Lower leg skin (tissue), 3 donors: ENCODE results near the gene TBC1D8.
"Not testable (repeated sequence)": the region's sequence is repeated elsewhere in the genome, so short reads cannot be mapped to it uniquely, and the experiment has no call there.

Source experiments
- POLR2A ChIP-seq, 2 donors: fragments of 450-650 bp; IDR thresholded peaks; one replicate each; pipeline ENCODE4 v1.6.1; 2016 to 2017; ENCODE audit warnings: antibody characterized with exemption in 2 of 2, mild to moderate bottlenecking in 1 of 2, moderate library complexity in 1 of 2
- TF ChIP-seq, protein P1 (sequence below), 3 donors: fragments of 450-650 bp; IDR thresholded peaks; one replicate each; pipeline ENCODE4 v1.5.1; 2016; ENCODE audit warnings: antibody characterized with exemption in 3 of 3, mild to moderate bottlenecking in 3 of 3, moderate library complexity in 2 of 3

DNA sequence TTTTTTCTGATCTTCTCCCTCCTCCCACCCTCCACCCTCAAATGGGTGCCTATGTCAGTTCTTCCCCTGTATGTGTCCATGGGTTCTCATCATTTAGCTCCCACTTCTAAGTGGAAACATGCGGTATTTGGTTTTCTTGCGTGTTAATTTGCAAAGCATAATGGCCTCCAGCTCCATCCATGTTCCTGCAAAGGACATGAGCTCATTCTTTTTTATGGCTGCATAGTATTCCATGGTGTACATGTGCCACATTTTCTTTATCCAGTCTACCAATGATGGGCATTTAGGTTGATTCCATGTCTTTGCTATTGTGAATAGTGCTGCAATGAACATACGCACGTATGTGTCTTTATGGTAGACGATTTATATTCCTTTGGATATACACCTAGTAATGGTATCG, 100.3 kb downstream of the TBC1D8 start:
- not testable (repeated sequence) for TF ChIP-seq POLR2A (IDR thresholded peaks at IDR 0.05)
- TF ChIP-seq, protein P1, sequence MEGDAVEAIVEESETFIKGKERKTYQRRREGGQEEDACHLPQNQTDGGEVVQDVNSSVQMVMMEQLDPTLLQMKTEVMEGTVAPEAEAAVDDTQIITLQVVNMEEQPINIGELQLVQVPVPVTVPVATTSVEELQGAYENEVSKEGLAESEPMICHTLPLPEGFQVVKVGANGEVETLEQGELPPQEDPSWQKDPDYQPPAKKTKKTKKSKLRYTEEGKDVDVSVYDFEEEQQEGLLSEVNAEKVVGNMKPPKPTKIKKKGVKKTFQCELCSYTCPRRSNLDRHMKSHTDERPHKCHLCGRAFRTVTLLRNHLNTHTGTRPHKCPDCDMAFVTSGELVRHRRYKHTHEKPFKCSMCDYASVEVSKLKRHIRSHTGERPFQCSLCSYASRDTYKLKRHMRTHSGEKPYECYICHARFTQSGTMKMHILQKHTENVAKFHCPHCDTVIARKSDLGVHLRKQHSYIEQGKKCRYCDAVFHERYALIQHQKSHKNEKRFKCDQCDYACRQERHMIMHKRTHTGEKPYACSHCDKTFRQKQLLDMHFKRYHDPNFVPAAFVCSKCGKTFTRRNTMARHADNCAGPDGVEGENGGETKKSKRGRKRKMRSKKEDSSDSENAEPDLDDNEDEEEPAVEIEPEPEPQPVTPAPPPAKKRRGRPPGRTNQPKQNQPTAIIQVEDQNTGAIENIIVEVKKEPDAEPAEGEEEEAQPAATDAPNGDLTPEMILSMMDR (IDR thresholded peaks at IDR 0.05) = not testable (repeated sequence)
